HG02571 (cell line): Measurements from ENCODE around the gene ILK.

Experiments
- ATAC-seq: cut with Tn5 transposase; IDR thresholded peaks from one replicate; pipeline ENCODE4 v1.9.1; 2021; ENCODE audit warnings: mild to moderate bottlenecking, moderate library complexity; ENCODE audit not compliant: unreplicated experiment

Gene ILK

GRCh38 chr11:6619004-6619745 is 15.6 kb downstream of the ILK start, which contains the start of gene TPP1:
TPP1 (minus strand) TSS chr11:6619422; CDS start chr11:6619400, 22 bp downstream.
- ATAC-seq, result peak; percentile 97

- no peak for ATAC-seq
These were observed 17.1 kb downstream of the ILK start for GRCh38 chr11:6620636-6621035.

- no peak for ATAC-seq
These were observed 18.2 kb downstream of the ILK start for GRCh38 chr11:6621711-6622211.

GRCh38 chr11:6622261-6623171 is 18.9 kb downstream of the ILK start:
- ATAC-seq, result no peak

GRCh38 chr11:6623391-6624363 is 20.1 kb downstream of the ILK start:
- ATAC-seq, result no peak

GRCh38 chr11:6625156-6625831 is 21.7 kb downstream of the ILK start:
- no peak for ATAC-seq

- no peak for ATAC-seq
These were observed 22.4 kb downstream of the ILK start for GRCh38 chr11:6625832-6626420.

- ATAC-seq, result no peak
These were observed 23.6 kb downstream of the ILK start for GRCh38 chr11:6626971-6627761.

- peak; percentile 64 for ATAC-seq
These were observed 24.2 kb downstream of the ILK start for GRCh38 chr11:6627762-6628241.

- ATAC-seq, result no peak
These were observed 25.0 kb downstream of the ILK start for GRCh38 chr11:6628526-6628925.

GRCh38 chr11:6629573-6629891 is 26.0 kb downstream of the ILK start:
- ATAC-seq, result no peak

- no peak for ATAC-seq
These were observed 26.5 kb downstream of the ILK start for GRCh38 chr11:6629892-6630631.

GRCh38 chr11:6630632-6631291 is 27.2 kb downstream of the ILK start:
- no peak for ATAC-seq

GRCh38 chr11:6631361-6631890 is 27.9 kb downstream of the ILK start:
- ATAC-seq, result no peak

GRCh38 chr11:6632116-6633073 is 28.8 kb downstream of the ILK start:
- no peak for ATAC-seq
